Esophagus muscularis mucosa (tissue), 4 donors: ENCODE results near the gene HOXC11. TPM values are rescaled to one million over a fixed set of nuclear protein-coding genes. Genes with fewer than 3 reads are reported as not detected.

ENCODE experiments used
- DNase-seq: peaks from one replicate; pipeline ENCODE4 v3.0.0-alpha.2; 2017; ENCODE audit errors: extremely low spot score
- H3K27ac ChIP-seq, 4 donors: fragments of 200-600 bp; sonication (generic); replicated peaks in 1 of 4; 1 replicate in 3 of 4; 2 replicates in 1 of 4; pipeline ENCODE4 v1.5.1; 2016 to 2019; ENCODE audit warnings: mild to moderate bottlenecking in 1 of 4
- H3K27me3 ChIP-seq, 4 donors: fragments of 200-600 bp; sonication (generic); one replicate each; pipeline versions ENCODE4 v1.5.1 to v1.6.0; 2016 to 2019
- H3K36me3 ChIP-seq, 4 donors: fragments of 200-600 bp; sonication (generic); one replicate each; pipeline ENCODE4 v1.5.1; 2016 to 2019
- H3K4me1 ChIP-seq, 4 donors: fragments of 200-600 bp; sonication (generic); one replicate each; pipeline ENCODE4 v1.5.1; 2016 to 2019
- H3K4me3 ChIP-seq, 4 donors: fragments of 200-600 bp; sonication (generic); 1 replicate in 2 of 4; 2 replicates in 2 of 4; pipeline ENCODE4 v1.5.1; 2016 to 2019; ENCODE audit warnings: mild to moderate bottlenecking in 4 of 4, moderate library complexity in 1 of 4
- H3K9me3 ChIP-seq, 4 donors: fragments of 200-600 bp; sonication (generic); 1 replicate in 3 of 4; 2 replicates in 1 of 4; pipeline ENCODE4 v1.5.1; 2016 to 2019
- CTCF ChIP-seq, 3 experiments: fragments of 200-600 bp in 2 of 3; fragments of 450-650 bp in 1 of 3; sonication (generic) in 2 of 3; IDR thresholded peaks; one replicate each; pipeline ENCODE4 v1.5.1; 2017 to 2019; ENCODE audit warnings: antibody characterized with exemption in 3 of 3, mild to moderate bottlenecking in 2 of 3, moderate library complexity in 1 of 3
- EP300 ChIP-seq: sonication (generic); formaldehyde crosslinking; IDR thresholded peaks from one replicate; pipeline ENCODE4 v1.6.1; 2017; ENCODE audit warnings: antibody characterized with exemption
- POLR2A ChIP-seq: fragments of 450-650 bp; IDR thresholded peaks from one replicate; pipeline ENCODE4 v1.6.1; 2017; ENCODE audit warnings: antibody characterized with exemption, moderate library complexity, mild to moderate bottlenecking, low read depth
- POLR2AphosphoS5 ChIP-seq, 2 donors: sonication (generic); formaldehyde crosslinking; IDR thresholded peaks; one replicate each; pipeline ENCODE4 v1.6.1; 2017; ENCODE audit warnings: antibody characterized with exemption in 2 of 2
- WGBS: methylation state at CpG from one replicate; pipeline ENCODE4 v1.1.5; 2018; 5-methylcytosine and 5-hydroxymethylcytosine counted together
- intact Hi-C: fragments of 100-400 bp; cut with DNase I; formaldehyde crosslinking; loops from one replicate; pipeline ENCODE4 v1.15.1; 2023
- total RNA-seq, 4 donors: library from RNA; depleted of rRNA; stranded (reverse); fragments of >200 nt; gene quantifications; one replicate each; pipeline versions ENCODE4 v1.1.0 to v1.2.1, GENCODE V29; 2016

HOXC11 gene
- total RNA-seq, 4 donors from 2014 or later = not detected

- Histone ChIP-seq H3K27me3 (peaks cover 16 to 100% (median 95%) of the 10 kb centered on the region in 4 donors), H3K4me1 (peaks cover 24 to 40% (median 35%) of the 10 kb centered on the region in 4 donors), H3K9me3 (no peaks in the 10 kb centered on the region), H3K4me3 (no peak overlapping the region), H3K36me3 (no peaks in the 10 kb centered on the region), H3K27ac (no peak overlapping the region)
- TF ChIP-seq EP300 (no peak), POLR2AphosphoS5 (IDR thresholded peaks at IDR 0.05) (no peak), CTCF (IDR thresholded peaks at IDR 0.05) (no peak), POLR2A (no peak)
- WGBS = 73% methylated on average over 3 of the region's 3 CpGs
- intact Hi-C loops = no loop called here
- DNase-seq = no peak
Measured at GRCh38 chr12:53971129-53971528, 1.8 kb upstream of the HOXC11 start.

- H3K4me3 ChIP-seq = no peak overlapping the region
- WGBS = no CpG with 5 or more reads among the region's 2 CpGs
- no peak overlapping the region for H3K27ac ChIP-seq
- TF ChIP-seq POLR2A (no peak), EP300 (no peak), CTCF (IDR thresholded peaks at IDR 0.05) (no peak), POLR2AphosphoS5 (IDR thresholded peaks at IDR 0.05) (no peak)
- peaks cover 16 to 100% (median 95%) of the 10 kb centered on the region in 4 donors for H3K27me3 ChIP-seq
- H3K36me3 ChIP-seq = no peaks in the 10 kb centered on the region
- DNase-seq = no peak
- H3K4me1 ChIP-seq = peaks cover 24 to 35% (median 29%) of the 10 kb centered on the region in 4 donors
- intact Hi-C loops = no loop called here
- no peaks in the 10 kb centered on the region for H3K9me3 ChIP-seq
Measured at GRCh38 chr12:53971686-53972085, 1.2 kb upstream of the HOXC11 start.

GRCh38 chr12:53972152-53972702 lies 699 bp upstream of the HOXC11 start:
- DNase-seq = no peak
- WGBS = 37% methylated on average over 4 of the region's 9 CpGs
- no peak for TF ChIP-seq POLR2A
- no peak for TF ChIP-seq EP300
- no peak for TF ChIP-seq POLR2AphosphoS5 (IDR thresholded peaks at IDR 0.05)
- no peak for TF ChIP-seq CTCF (IDR thresholded peaks at IDR 0.05)
- intact Hi-C loops = no loop called here
- no peaks in the 10 kb centered on the region for H3K36me3 ChIP-seq
- H3K9me3 ChIP-seq = no peaks in the 10 kb centered on the region
- H3K4me3 ChIP-seq = no peak overlapping the region
- H3K27ac ChIP-seq = no peak overlapping the region
- peaks cover 24 to 33% (median 28%) of the 10 kb centered on the region in 4 donors for H3K4me1 ChIP-seq
- H3K27me3 ChIP-seq = peaks cover 16 to 100% (median 93%) of the 10 kb centered on the region in 4 donors

- intact Hi-C loops = no loop called here
- Histone ChIP-seq H3K4me1 (peaks cover 24 to 30% (median 28%) of the 10 kb centered on the region in 4 donors), H3K4me3 (peak overlapping the region; percentile 12 to 46 (median 31)), H3K36me3 (no peaks in the 10 kb centered on the region), H3K27ac (no peak overlapping the region), H3K9me3 (no peaks in the 10 kb centered on the region), H3K27me3 (peaks cover 16 to 100% (median 95%) of the 10 kb centered on the region in 4 donors)
- TF ChIP-seq EP300 (no peak), CTCF (IDR thresholded peaks at IDR 0.05) (no peak), POLR2A (no peak), POLR2AphosphoS5 (IDR thresholded peaks at IDR 0.05) (no peak)
- 6% methylated on average over 28 of the region's 71 CpGs for WGBS
- no peak for DNase-seq
Measured at GRCh38 chr12:53973236-53974042, 513 bp downstream of the HOXC11 start.
